ENCODE results near the gene RIPOR3. TPM values are rescaled to one million over a fixed set of nuclear protein-coding genes. Genes with fewer than 3 reads are reported as not detected.

Gene RIPOR3
- total RNA-seq, 2 donors from 2014 or later = 2.3 to 6.9 TPM

GRCh38 chr20:50589548-50590347, 101.6 kb downstream of the RIPOR3 start:
- ATAC-seq (no peak), DNase-seq (no peak)
- H3K4me1 ChIP-seq = peaks cover 13% of the 10 kb centered on the region
- WGBS, 2 donors = 90 to 92% methylated on average over 19 to 20 of the region's 20 CpGs
- H3K9me3 ChIP-seq = no peaks in the 10 kb centered on the region
- no peaks in the 10 kb centered on the region for H3K36me3 ChIP-seq (replicated peaks in 1 of 2; ENCODE audit: insufficient read depth in 1 of 2, low read depth in 2 of 2)
- H3K4me3 ChIP-seq = no peak overlapping the region
- H3K27me3 ChIP-seq = peaks cover 0 to 4% of the 10 kb centered on the region in 2 donors
- no peak overlapping the region for H3K27ac ChIP-seq
- intact Hi-C loops (cut with DNase I) = no loop called here
- TF ChIP-seq CTCF (IDR thresholded peaks at IDR 0.05) (no peak), POLR2A (IDR thresholded peaks at IDR 0.05) (no peak)

GRCh38 chr20:50588034-50588736, 103.2 kb downstream of the RIPOR3 start:
- Histone ChIP-seq H3K4me3 (no peak overlapping the region), H3K9me3 (no peaks in the 10 kb centered on the region), H3K36me3 (replicated peaks in 1 of 2; ENCODE audit: insufficient read depth in 1 of 2, low read depth in 2 of 2) (peaks cover 0 to 2% of the 10 kb centered on the region in 2 donors), H3K27me3 (no peaks in the 10 kb centered on the region), H3K27ac (no peak overlapping the region), H3K4me1 (peaks cover 13% of the 10 kb centered on the region)
- peak; percentile 59 for ATAC-seq
- TF ChIP-seq POLR2A (IDR thresholded peaks at IDR 0.05) (no peak), CTCF (IDR thresholded peaks at IDR 0.05) (peak; percentile 64 to 88 (median 83))
- intact Hi-C loops (cut with DNase I) = no loop called here
- peak; percentile 67 to 79 (median 70) for DNase-seq
- WGBS, 2 donors = 59 to 62% methylated on average over 10 to 12 of the region's 12 CpGs

- intact Hi-C loops (cut with DNase I) = no loop called here
- H3K36me3 ChIP-seq (replicated peaks in 1 of 2; ENCODE audit: insufficient read depth in 1 of 2, low read depth in 2 of 2) = peaks cover 0 to 2% of the 10 kb centered on the region in 2 donors
- WGBS, 2 donors = 85 to 90% methylated on average over 4 to 19 of the region's 19 CpGs
Observed at GRCh38 chr20:50587291-50587961, 103.9 kb downstream of the RIPOR3 start.

More at GRCh38 chr20:50587291-50587961, 103.9 kb downstream of the RIPOR3 start:
- H3K27me3 ChIP-seq = no peaks in the 10 kb centered on the region
- DNase-seq (no peak), ATAC-seq (no peak)
- H3K4me3 ChIP-seq = no peak overlapping the region
- H3K27ac ChIP-seq = no peak overlapping the region
- TF ChIP-seq POLR2A (IDR thresholded peaks at IDR 0.05) = no peak
- TF ChIP-seq CTCF (IDR thresholded peaks at IDR 0.05) = no peak
- H3K4me1 ChIP-seq = peaks cover 7% of the 10 kb centered on the region
- H3K9me3 ChIP-seq = no peaks in the 10 kb centered on the region
